ENCODE data around the gene TMPRSS2. TPM values are rescaled to one million over a fixed set of nuclear protein-coding genes. Genes with fewer than 3 reads are reported as not detected.
"Not testable (repeated sequence)": the region's sequence is repeated elsewhere in the genome, so short reads cannot be mapped to it uniquely, and the experiment has no call there.

The TMPRSS2 gene
- total and polyA plus RNA-seq, 12 donors = under 0.01 to 0.61 (median 0.17) TPM; not detected in 7

DNA sequence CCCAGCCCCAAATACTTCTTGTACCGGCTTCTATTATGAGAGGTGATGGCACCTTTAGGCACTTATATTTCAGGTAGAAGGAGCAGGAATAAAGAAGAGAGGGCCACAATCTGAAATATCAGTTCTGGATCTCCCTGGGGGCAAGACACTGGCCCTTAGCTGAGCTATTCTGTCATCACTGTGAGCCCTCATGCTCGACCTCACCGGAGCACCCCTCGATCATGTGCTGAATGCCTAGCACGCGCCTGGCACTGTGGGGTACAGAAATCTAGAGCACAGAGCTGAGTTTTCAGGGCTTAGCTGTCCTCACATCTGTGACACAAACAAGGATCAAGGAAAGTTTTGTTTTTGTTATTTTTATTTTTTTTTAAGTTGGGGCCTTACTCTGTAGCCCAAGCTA, 89.6 kb downstream of the TMPRSS2 start:
- intact Hi-C loops (cut with DNase I) = no loop called here
- DNase-seq = no peak
- H3K9me3 ChIP-seq (replicated peaks in 1 of 3) = no peaks in the 10 kb centered on the region
- no peak overlapping the region for H3K27ac ChIP-seq
- H3K4me3 ChIP-seq = no peak overlapping the region
- no peaks in the 10 kb centered on the region for H3K27me3 ChIP-seq
- WGBS, 4 donors = 93 to 98% (median 97%) methylated on average over 6 of the region's 6 CpGs
- no peak for TF ChIP-seq CTCF (IDR thresholded peaks at IDR 0.05)
- no peak for TF ChIP-seq POLR2A (IDR thresholded peaks at IDR 0.05)
- no peaks in the 10 kb centered on the region for H3K36me3 ChIP-seq (replicated peaks in 1 of 2)
- peaks cover 0 to 6% of the 10 kb centered on the region in 2 donors for H3K4me1 ChIP-seq (replicated peaks in 1 of 2)

DNA sequence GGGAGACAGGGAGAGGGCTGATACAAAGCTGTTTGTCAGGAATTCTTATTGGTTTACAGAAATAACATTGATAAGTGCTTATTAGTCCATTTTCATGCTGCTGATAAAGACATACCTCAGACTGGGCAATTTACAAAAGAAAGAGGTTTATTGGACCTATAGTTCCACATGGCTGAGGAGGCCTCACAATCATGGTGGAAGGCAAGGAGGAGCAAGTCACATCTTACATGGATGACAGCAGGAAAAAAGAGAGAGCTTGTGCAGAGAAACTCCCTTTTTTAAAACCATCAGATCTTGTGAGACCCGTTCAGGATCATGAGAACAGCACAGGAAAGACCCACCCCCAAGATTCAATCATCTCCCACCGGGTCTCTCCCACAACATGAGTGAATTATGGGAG, 90.5 kb downstream of the TMPRSS2 start:
- intact Hi-C loops (cut with DNase I); H3K9me3 ChIP-seq (replicated peaks in 1 of 3); H3K4me1 ChIP-seq (replicated peaks in 1 of 2); H3K27ac ChIP-seq; H3K27me3 ChIP-seq; H3K36me3 ChIP-seq (replicated peaks in 1 of 2); H3K4me3 ChIP-seq: not testable (repeated sequence)
- peak in 1 of 7 donors; percentile 5 for DNase-seq
- 79 to 92% (median 86%) methylated on average over 2 of the region's 2 CpGs for WGBS, 4 donors

Small RNA genes lying within 50 kb of the gene (small RNA-seq; reads per million reads assigned to genes)
- gene RF00421 = 0 reads per million in 2 donors

Other genes with a start within 250 kb of the TMPRSS2 start
- under 1 TPM in 3 of 9 donors, not detected in 6; 0.22 to 0.38 (median 0.25) TPM for gene FAM3B, start 191.4 kb downstream of the TMPRSS2 start, total RNA-seq
- gene FAM3B, start 191.4 kb downstream of the TMPRSS2 start, polyA plus RNA-seq = under 1 TPM in 1 of 3 donors, not detected in 2; 0.07 TPM
- 10 to 100 TPM in 1 of 9 donors, 1 to 10 TPM in 7, under 1 TPM in 1; 0.44 to 31.3 (median 4.8) TPM for gene MX2, start 146.1 kb downstream of the TMPRSS2 start, total RNA-seq
- 10 to 100 TPM in 1 of 3 donors, 1 to 10 TPM in 2; 3.1 to 10.4 (median 4.7) TPM for gene MX2, start 146.1 kb downstream of the TMPRSS2 start, polyA plus RNA-seq
- gene MX1, start 81.9 kb downstream of the TMPRSS2 start, total RNA-seq = 10 to 100 TPM; 14.0 to 44.4 (median 26.0) TPM
- 10 to 100 TPM; 20.6 to 42.0 (median 39.6) TPM for gene MX1, start 81.9 kb downstream of the TMPRSS2 start, polyA plus RNA-seq

Data from adrenal gland (tissue), 12 donors.